Subcutaneous abdominal adipose tissue (tissue), 5 donors: ENCODE measurements around the gene TMEM107.

ENCODE experiments used
- H3K27ac ChIP-seq: one replicate; pipeline ENCODE4 v1.7.0; 2013; ENCODE audit warnings: low read depth, mild to moderate bottlenecking, inconsistent platforms, low read length, moderate library complexity
- H3K27me3 ChIP-seq, 5 donors: one replicate each; pipeline ENCODE4 v1.7.0; 2013; ENCODE audit warnings: low read length in 5 of 5, inconsistent platforms in 1 of 5; ENCODE audit not compliant: control insufficient read depth in 5 of 5, insufficient read depth in 4 of 5
- H3K36me3 ChIP-seq, 5 donors: one replicate each; pipeline ENCODE4 v1.7.0; 2013; ENCODE audit warnings: low read length in 5 of 5; ENCODE audit not compliant: control insufficient read depth in 5 of 5, insufficient read depth in 5 of 5
- H3K4me1 ChIP-seq, 5 donors: one replicate each; pipeline ENCODE4 v1.7.0; 2013; ENCODE audit warnings: low read length in 5 of 5, mild to moderate bottlenecking in 3 of 5, moderate library complexity in 1 of 5; ENCODE audit not compliant: control insufficient read depth in 5 of 5, insufficient read depth in 5 of 5
- H3K4me3 ChIP-seq, 5 donors: one replicate each; pipeline ENCODE4 v1.7.0; 2013; ENCODE audit warnings: low read length in 5 of 5, low read depth in 1 of 5
- H3K9ac ChIP-seq, 5 donors: one replicate each; pipeline ENCODE4 v1.7.0; 2013; ENCODE audit warnings: low read length in 5 of 5, mild to moderate bottlenecking in 4 of 5, moderate library complexity in 3 of 5
- H3K9me3 ChIP-seq, 5 donors: one replicate each; pipeline ENCODE4 v1.7.0; 2013; ENCODE audit warnings: low read length in 5 of 5; ENCODE audit not compliant: control insufficient read depth in 5 of 5
- donor health status: healthy.
- donor health status: healthy.
- donor health status: healthy.
- donor health status: healthy.
- donor health status: healthy.

The TMEM107 gene

GRCh38 chr17:8150194-8151119, 25.7 kb downstream of the TMEM107 start:
- Histone ChIP-seq H3K27ac (peak overlapping the region; percentile 97), H3K9me3 (no peaks in the 10 kb centered on the region), H3K4me1 (peaks cover 15 to 60% (median 48%) of the 10 kb centered on the region in 5 donors), H3K9ac (peak overlapping the region; percentile 87 to 96 (median 89)), H3K36me3 (peaks cover 0 to 59% (median 53%) of the 10 kb centered on the region in 5 donors), H3K4me3 (peak overlapping the region; percentile 65 to 100 (median 95)), H3K27me3 (no peaks in the 10 kb centered on the region)

GRCh38 chr17:8149419-8150193, 26.6 kb downstream of the TMEM107 start:
- Histone ChIP-seq H3K4me1 (peaks cover 15 to 52% (median 40%) of the 10 kb centered on the region in 5 donors), H3K4me3 (peak overlapping the region in 1 of 5 donors; percentile 100), H3K27ac (peak overlapping the region; percentile 97), H3K9me3 (no peaks in the 10 kb centered on the region), H3K9ac (no peak overlapping the region), H3K36me3 (peaks cover 0 to 67% (median 62%) of the 10 kb centered on the region in 5 donors), H3K27me3 (no peaks in the 10 kb centered on the region)

- H3K4me3 ChIP-seq, result no peak overlapping the region
- H3K9me3 ChIP-seq, result no peaks in the 10 kb centered on the region
- peaks cover 0 to 78% (median 72%) of the 10 kb centered on the region in 5 donors for H3K36me3 ChIP-seq
- H3K4me1 ChIP-seq, result peaks cover 15 to 43% (median 32%) of the 10 kb centered on the region in 5 donors
- H3K27ac ChIP-seq, result no peak overlapping the region
- H3K9ac ChIP-seq, result peak overlapping the region in 1 of 5 donors; percentile 15
- no peaks in the 10 kb centered on the region for H3K27me3 ChIP-seq
These were observed 27.6 kb downstream of the TMEM107 start for GRCh38 chr17:8148560-8148959.

- H3K9me3 ChIP-seq, result no peaks in the 10 kb centered on the region
- no peak overlapping the region for H3K27ac ChIP-seq
- H3K9ac ChIP-seq, result peak overlapping the region in 1 of 5 donors; percentile 15
- H3K4me3 ChIP-seq, result no peak overlapping the region
- no peaks in the 10 kb centered on the region for H3K27me3 ChIP-seq
- peaks cover 0 to 81% (median 79%) of the 10 kb centered on the region in 5 donors for H3K36me3 ChIP-seq
- H3K4me1 ChIP-seq, result peaks cover 9 to 37% (median 25%) of the 10 kb centered on the region in 5 donors
These were observed 28.3 kb downstream of the TMEM107 start for GRCh38 chr17:8147805-8148404.

- Histone ChIP-seq H3K4me1 (peaks cover 4 to 31% (median 20%) of the 10 kb centered on the region in 5 donors), H3K4me3 (no peak overlapping the region), H3K9me3 (no peaks in the 10 kb centered on the region), H3K27me3 (no peaks in the 10 kb centered on the region), H3K9ac (no peak overlapping the region), H3K27ac (no peak overlapping the region), H3K36me3 (peaks cover 0 to 87% (median 85%) of the 10 kb centered on the region in 5 donors)
These were observed 28.9 kb downstream of the TMEM107 start for GRCh38 chr17:8147141-8147804.

GRCh38 chr17:8146381-8147140, 29.6 kb downstream of the TMEM107 start:
- H3K9me3 ChIP-seq, result no peaks in the 10 kb centered on the region
- H3K4me3 ChIP-seq, result no peak overlapping the region
- no peak overlapping the region for H3K9ac ChIP-seq
- peaks cover 4 to 23% (median 20%) of the 10 kb centered on the region in 5 donors for H3K4me1 ChIP-seq
- peaks cover under 1 to 94% (median 92%) of the 10 kb centered on the region in 5 donors for H3K36me3 ChIP-seq
- no peak overlapping the region for H3K27ac ChIP-seq
- H3K27me3 ChIP-seq, result no peaks in the 10 kb centered on the region

- Histone ChIP-seq H3K4me1 (peaks cover 3 to 17% (median 12%) of the 10 kb centered on the region in 5 donors), H3K27me3 (no peaks in the 10 kb centered on the region), H3K9ac (no peak overlapping the region), H3K27ac (no peak overlapping the region), H3K9me3 (no peaks in the 10 kb centered on the region), H3K4me3 (no peak overlapping the region), H3K36me3 (peaks cover 3 to 100% (median 100%) of the 10 kb centered on the region in 5 donors)
These were observed 30.4 kb downstream of the TMEM107 start for GRCh38 chr17:8145811-8146210.

GRCh38 chr17:8144401-8145231, 31.6 kb downstream of the TMEM107 start:
- Histone ChIP-seq H3K27me3 (no peaks in the 10 kb centered on the region), H3K36me3 (peaks cover 3 to 100% (median 99%) of the 10 kb centered on the region in 5 donors), H3K27ac (no peak overlapping the region), H3K9me3 (no peaks in the 10 kb centered on the region), H3K9ac (no peak overlapping the region), H3K4me1 (peaks cover 0 to 16% (median 9%) of the 10 kb centered on the region in 5 donors), H3K4me3 (no peak overlapping the region)
